ENCODE data around the gene OLFM1.

Gene OLFM1

DNA sequence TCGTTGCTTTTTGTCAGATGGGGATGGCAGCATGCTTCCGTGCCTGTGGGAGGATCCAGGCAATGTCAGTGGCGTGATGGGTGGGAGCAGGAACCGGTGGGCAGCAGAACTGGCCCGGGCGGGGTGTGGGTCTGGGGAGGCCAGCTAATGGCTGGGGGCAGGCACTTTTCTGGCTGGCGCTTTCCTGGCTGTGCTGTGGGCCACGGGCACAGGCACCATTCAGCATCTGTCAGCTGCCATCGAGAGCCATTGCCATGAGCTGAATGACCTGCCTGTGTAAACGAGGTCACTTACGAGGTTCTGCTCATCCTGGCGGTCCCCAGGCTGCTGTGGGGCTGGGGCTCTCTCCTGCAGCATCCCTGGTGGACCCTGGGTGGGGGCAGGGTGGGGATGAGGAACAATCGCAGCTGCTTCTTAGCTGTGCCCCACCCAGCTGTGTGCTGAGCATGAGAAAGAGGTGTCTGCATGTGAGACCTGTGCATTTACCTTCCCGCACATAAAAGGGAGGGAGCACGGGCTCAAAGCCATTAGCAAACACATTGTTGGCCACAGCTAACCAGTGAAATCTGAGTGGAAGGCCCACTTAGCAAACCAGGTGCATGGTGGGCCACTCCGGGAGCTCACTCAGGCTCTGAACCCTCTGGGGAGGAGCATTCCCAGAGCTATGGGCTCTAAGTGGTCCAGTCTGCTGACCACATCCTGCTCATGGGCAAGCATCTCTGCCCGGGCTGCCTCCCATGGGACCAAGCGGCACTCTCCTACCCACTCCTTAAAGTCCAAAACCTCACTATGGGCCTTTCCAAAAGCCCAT is 41.3 kb upstream of the OLFM1 start:
- Histone ChIP-seq H3K9ac (ENCODE audit: insufficient read length) (no peak overlapping the region), H3K4me3 (no peak overlapping the region), H3K36me3 (ENCODE audit: insufficient read depth, low read length) (no peaks in the 10 kb centered on the region), H3K27ac (no peak overlapping the region), H3K9me3 (ENCODE audit: low read depth, low read length) (no peaks in the 10 kb centered on the region)
- TF ChIP-seq POLR2AphosphoS5 (IDR thresholded peaks at IDR 0.05; ENCODE audit: borderline replicate concordance, low read depth, low read length) (no peak), EZH2 (IDR thresholded peaks at IDR 0.05) (no peak), FOXP2 (optimal IDR thresholded peaks at IDR 0.05; ENCODE audit: control extremely low read depth, extremely low read length, insufficient read depth) (no peak)
- DNase-seq (ENCODE audit: low read depth, low spot score) = no peak

DNA sequence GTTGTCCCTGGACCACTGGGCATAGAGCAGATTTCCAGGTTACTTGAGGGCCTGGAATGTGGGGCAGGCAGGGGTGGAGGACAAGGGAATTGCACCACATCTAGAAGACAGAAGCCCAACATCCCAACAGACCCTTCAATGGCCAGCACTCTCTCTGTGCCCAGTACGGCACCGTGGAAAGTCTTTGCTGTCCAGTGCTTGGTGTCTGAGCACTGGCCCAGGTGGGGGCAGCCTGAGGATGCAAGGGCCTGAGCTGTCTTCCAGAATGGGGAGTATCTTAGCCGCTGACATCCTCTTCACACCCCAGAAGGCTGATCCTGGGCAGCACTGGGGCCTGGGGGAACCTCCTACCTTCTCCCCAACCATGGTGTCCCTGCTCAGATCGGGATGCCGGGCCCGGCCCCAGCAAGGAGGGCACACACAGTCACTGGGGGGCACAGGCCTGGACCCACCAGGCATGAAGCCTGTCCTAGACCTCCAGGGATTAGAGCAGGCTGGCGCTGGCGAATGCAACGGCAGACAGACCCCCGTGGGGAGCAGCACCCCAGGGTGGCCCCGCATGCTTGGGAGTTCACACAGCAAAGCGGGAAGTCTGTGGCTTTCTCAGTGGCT is 40.6 kb upstream of the OLFM1 start:
- H3K27ac ChIP-seq = no peak overlapping the region
- DNase-seq (ENCODE audit: low read depth, low spot score) = no peak
- TF ChIP-seq POLR2AphosphoS5 (IDR thresholded peaks at IDR 0.05; ENCODE audit: borderline replicate concordance, low read depth, low read length) (no peak), FOXP2 (optimal IDR thresholded peaks at IDR 0.05; ENCODE audit: control extremely low read depth, extremely low read length, insufficient read depth) (no peak), EZH2 (IDR thresholded peaks at IDR 0.05) (no peak)
- no peak overlapping the region for H3K4me3 ChIP-seq
- H3K9ac ChIP-seq (ENCODE audit: insufficient read length) = no peak overlapping the region
- H3K9me3 ChIP-seq (ENCODE audit: low read depth, low read length) = no peaks in the 10 kb centered on the region
- H3K36me3 ChIP-seq (ENCODE audit: insufficient read depth, low read length) = no peaks in the 10 kb centered on the region

- TF ChIP-seq EZH2 (IDR thresholded peaks at IDR 0.05) (no peak), FOXP2 (optimal IDR thresholded peaks at IDR 0.05; ENCODE audit: control extremely low read depth, extremely low read length, insufficient read depth) (no peak), POLR2AphosphoS5 (IDR thresholded peaks at IDR 0.05; ENCODE audit: borderline replicate concordance, low read depth, low read length) (no peak)
- no peaks in the 10 kb centered on the region for H3K36me3 ChIP-seq (ENCODE audit: insufficient read depth, low read length)
- no peak overlapping the region for H3K27ac ChIP-seq
- H3K9ac ChIP-seq (ENCODE audit: insufficient read length) = no peak overlapping the region
- no peak for DNase-seq (ENCODE audit: low read depth, low spot score)
- no peaks in the 10 kb centered on the region for H3K9me3 ChIP-seq (ENCODE audit: low read depth, low read length)
- H3K4me3 ChIP-seq = no peak overlapping the region
Measured at GRCh38 chr9:135047521-135047920, 39.9 kb upstream of the OLFM1 start.

DNA sequence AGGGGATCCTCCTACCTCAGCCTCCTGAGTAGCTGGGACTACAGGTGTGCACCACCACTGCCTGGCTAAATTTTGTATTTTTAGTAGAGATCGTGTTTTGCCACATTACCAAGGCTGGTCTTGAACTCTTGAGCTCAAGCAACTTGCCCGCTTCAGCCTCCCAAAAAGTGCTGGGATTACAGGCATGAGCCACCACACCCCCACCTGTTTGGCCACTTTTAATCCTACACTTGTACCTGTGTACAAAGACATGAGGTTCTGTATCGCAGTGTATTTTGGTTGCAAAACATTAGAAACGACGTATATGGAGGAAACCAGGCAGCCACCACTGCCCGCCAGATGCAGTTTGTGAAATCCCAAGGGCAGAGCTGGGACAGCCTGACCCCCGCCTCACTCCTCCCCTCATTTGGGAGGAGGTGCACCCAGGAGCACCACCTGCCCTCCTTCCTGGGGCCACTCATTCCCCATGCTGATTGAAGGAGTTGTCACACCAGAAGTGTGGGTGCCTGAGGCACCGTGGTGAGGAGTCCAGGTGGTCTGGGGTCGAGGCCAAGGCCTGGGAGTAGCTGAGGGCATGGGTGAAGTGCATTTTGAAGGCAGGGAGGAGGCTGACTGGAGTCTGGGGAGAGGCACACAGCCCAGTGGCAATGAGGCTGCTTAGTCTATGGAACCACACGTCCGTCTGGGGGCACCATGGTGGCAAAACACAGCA is 39.3 kb upstream of the OLFM1 start:
- DNase-seq (ENCODE audit: low read depth, low spot score) = no peak

DNA sequence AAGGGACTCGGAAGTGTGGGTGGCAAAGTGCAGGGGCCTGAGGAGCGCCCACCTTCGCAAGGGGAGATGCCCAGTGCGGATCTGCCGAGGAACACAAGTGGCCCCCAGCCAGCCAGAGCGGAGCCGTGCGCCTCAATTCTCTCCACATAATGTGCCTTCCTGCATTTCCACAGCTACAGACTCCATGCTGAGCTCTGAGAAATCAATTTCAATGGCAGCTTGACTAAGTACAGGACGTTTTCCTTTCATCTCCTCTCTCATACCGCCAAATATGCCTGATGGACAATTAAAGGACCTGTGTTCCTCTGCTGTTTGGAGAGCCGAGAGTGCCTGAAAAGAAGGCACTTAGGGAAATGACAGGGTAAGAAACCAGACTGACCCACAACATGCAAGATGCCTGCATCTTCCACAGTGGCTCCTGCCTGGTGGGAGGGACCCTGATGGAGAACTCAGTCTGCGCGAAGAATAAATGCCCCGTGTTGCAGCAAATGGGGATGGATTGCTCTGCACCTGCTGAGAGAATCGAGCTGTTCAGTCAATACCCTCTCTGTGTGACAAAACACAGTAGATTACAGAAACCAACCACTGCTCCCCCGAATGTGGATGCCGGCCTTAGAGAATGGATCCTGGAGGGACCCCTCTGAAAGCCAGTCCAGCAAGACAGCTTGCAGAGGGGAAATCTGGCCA is 38.6 kb upstream of the OLFM1 start:
- Histone ChIP-seq H3K36me3 (ENCODE audit: insufficient read depth, low read length) (no peaks in the 10 kb centered on the region), H3K4me3 (no peak overlapping the region), H3K27ac (no peak overlapping the region), H3K9ac (ENCODE audit: insufficient read length) (no peak overlapping the region), H3K9me3 (ENCODE audit: low read depth, low read length) (no peaks in the 10 kb centered on the region)
- TF ChIP-seq EZH2 (IDR thresholded peaks at IDR 0.05) (no peak), POLR2AphosphoS5 (IDR thresholded peaks at IDR 0.05; ENCODE audit: borderline replicate concordance, low read depth, low read length) (no peak), FOXP2 (optimal IDR thresholded peaks at IDR 0.05; ENCODE audit: control extremely low read depth, extremely low read length, insufficient read depth) (no peak)
- DNase-seq (ENCODE audit: low read depth, low spot score) = no peak

More for the DNA sequence above, 39.3 kb upstream of the OLFM1 start:
- Histone ChIP-seq H3K9ac (ENCODE audit: insufficient read length) (no peak overlapping the region), H3K9me3 (ENCODE audit: low read depth, low read length) (no peaks in the 10 kb centered on the region), H3K4me3 (no peak overlapping the region), H3K36me3 (ENCODE audit: insufficient read depth, low read length) (no peaks in the 10 kb centered on the region), H3K27ac (no peak overlapping the region)
- TF ChIP-seq POLR2AphosphoS5 (IDR thresholded peaks at IDR 0.05; ENCODE audit: borderline replicate concordance, low read depth, low read length) = no peak
- TF ChIP-seq FOXP2 (optimal IDR thresholded peaks at IDR 0.05; ENCODE audit: control extremely low read depth, extremely low read length, insufficient read depth) = no peak
- no peak for TF ChIP-seq EZH2 (IDR thresholded peaks at IDR 0.05)

GRCh38 chr9:135049460-135049859 is 38.0 kb upstream of the OLFM1 start:
- no peak overlapping the region for H3K9ac ChIP-seq (ENCODE audit: insufficient read length)
- no peaks in the 10 kb centered on the region for H3K36me3 ChIP-seq (ENCODE audit: insufficient read depth, low read length)
- TF ChIP-seq EZH2 (IDR thresholded peaks at IDR 0.05) (no peak), FOXP2 (optimal IDR thresholded peaks at IDR 0.05; ENCODE audit: control extremely low read depth, extremely low read length, insufficient read depth) (no peak), POLR2AphosphoS5 (IDR thresholded peaks at IDR 0.05; ENCODE audit: borderline replicate concordance, low read depth, low read length) (no peak)
- H3K9me3 ChIP-seq (ENCODE audit: low read depth, low read length) = no peaks in the 10 kb centered on the region
- no peak overlapping the region for H3K27ac ChIP-seq
- H3K4me3 ChIP-seq = no peak overlapping the region
- DNase-seq (ENCODE audit: low read depth, low spot score) = no peak

- Histone ChIP-seq H3K27ac (no peak overlapping the region), H3K9ac (ENCODE audit: insufficient read length) (no peak overlapping the region), H3K36me3 (ENCODE audit: insufficient read depth, low read length) (no peaks in the 10 kb centered on the region), H3K4me3 (no peak overlapping the region), H3K9me3 (ENCODE audit: low read depth, low read length) (no peaks in the 10 kb centered on the region)
- DNase-seq (ENCODE audit: low read depth, low spot score) = no peak
- TF ChIP-seq EZH2 (IDR thresholded peaks at IDR 0.05) = no peak
- TF ChIP-seq FOXP2 (optimal IDR thresholded peaks at IDR 0.05; ENCODE audit: control extremely low read depth, extremely low read length, insufficient read depth) = no peak
- TF ChIP-seq POLR2AphosphoS5 (IDR thresholded peaks at IDR 0.05; ENCODE audit: borderline replicate concordance, low read depth, low read length) = no peak
Measured at GRCh38 chr9:135050072-135050990, 37.1 kb upstream of the OLFM1 start.

Data from SK-N-MC (cell line).